Naive thymus-derived CD4-positive, alpha-beta T cell (primary cell): ENCODE results near the gene CNBP. TPM values are rescaled to one million over a fixed set of nuclear protein-coding genes. Genes with fewer than 3 reads are reported as not detected.
A peak's percentile ranks its signal among the peaks of the same experiment; 100 is the strongest.

ENCODE experiments used
- ATAC-seq: fragments of 150-1000 bp; cut with Tn5 transposase; 2 replicates; pipeline ENCODE4 v1.10.0; 2021; ENCODE audit warnings: mild to moderate bottlenecking, moderate library complexity
- CTCF ChIA-PET: fragments of 350-600 bp; sonication (Branson Sonifier 250); formaldehyde crosslinking; loops from one replicate; lab custom pipeline; 2021; ENCODE audit warnings: antibody characterized with exemption; lab: Charles Lee
- POLR2A ChIA-PET: fragments of 350-600 bp; sonication (Branson Sonifier 250); formaldehyde crosslinking; loops from one replicate; lab custom pipeline; 2021; ENCODE audit warnings: antibody characterized with exemption, inconsistent platforms; lab: Charles Lee
- DNase-seq, 9 donors: peaks; one replicate each; pipeline versions ENCODE4 v3.0.0 to v3.0.0-alpha.2; 2020 to 2022; ENCODE audit warnings: mixed read lengths in 1 of 9
- H3K27ac ChIP-seq: one replicate; pipeline ENCODE4 v1.7.0; 2013; ENCODE audit warnings: mild to moderate bottlenecking, low read depth, low read length, moderate library complexity
- H3K27me3 ChIP-seq, 2 donors: one replicate each; pipeline ENCODE4 v1.7.0; 2013; ENCODE audit warnings: low read length in 2 of 2, mild to moderate bottlenecking in 2 of 2, moderate library complexity in 2 of 2; ENCODE audit not compliant: control insufficient read depth in 2 of 2, insufficient read depth in 2 of 2
- H3K36me3 ChIP-seq, 3 experiments: 1 replicate in 2 of 3; 2 replicates in 1 of 3; pipeline ENCODE4 v1.7.0; 2013; ENCODE audit warnings: low read length in 3 of 3, mild to moderate bottlenecking in 3 of 3, moderate library complexity in 1 of 3; ENCODE audit not compliant: insufficient read depth in 3 of 3, control insufficient read depth in 2 of 3
- H3K4me1 ChIP-seq, 2 donors: one replicate each; pipeline ENCODE4 v1.7.0; 2013; ENCODE audit warnings: low read length in 2 of 2, mild to moderate bottlenecking in 2 of 2, moderate library complexity in 1 of 2; ENCODE audit not compliant: control insufficient read depth in 2 of 2, insufficient read depth in 2 of 2
- H3K4me3 ChIP-seq: 2 replicates; pipeline ENCODE4 v1.7.0; 2013; ENCODE audit warnings: mild to moderate bottlenecking, low read length
- H3K9me3 ChIP-seq, 3 experiments: 1 replicate in 2 of 3; 2 replicates in 1 of 3; pipeline ENCODE4 v1.7.0; 2013; ENCODE audit warnings: low read length in 3 of 3; ENCODE audit not compliant: control insufficient read depth in 2 of 3
- H3K27ac Mint-ChIP-seq, 9 donors: one replicate each; pipeline ENCODE4 v1.8.0; 2020 to 2022; ENCODE audit warnings: mixed read lengths in 9 of 9, mild to moderate bottlenecking in 8 of 9, moderate library complexity in 5 of 9, inconsistent platforms in 2 of 9
- H3K27me3 Mint-ChIP-seq, 5 donors: one replicate each; pipeline ENCODE4 v1.8.0; 2021 to 2022; ENCODE audit warnings: mixed read lengths in 5 of 5, mild to moderate bottlenecking in 1 of 5
- H3K36me3 Mint-ChIP-seq, 5 donors: one replicate each; pipeline ENCODE4 v1.8.0; 2020 to 2022; ENCODE audit warnings: mixed read lengths in 5 of 5, mild to moderate bottlenecking in 3 of 5, inconsistent platforms in 1 of 5
- H3K4me1 Mint-ChIP-seq, 7 donors: one replicate each; pipeline ENCODE4 v1.8.0; 2020 to 2022; ENCODE audit warnings: mixed read lengths in 7 of 7, mild to moderate bottlenecking in 3 of 7, inconsistent platforms in 1 of 7
- H3K4me3 Mint-ChIP-seq, 10 donors: one replicate each; pipeline ENCODE4 v1.8.0; 2020 to 2022; ENCODE audit warnings: mild to moderate bottlenecking in 10 of 10, mixed read lengths in 10 of 10, moderate library complexity in 6 of 10, inconsistent platforms in 2 of 10
- H3K9me3 Mint-ChIP-seq, 11 donors: one replicate each; pipeline ENCODE4 v1.8.0; 2020 to 2022; ENCODE audit warnings: mixed read lengths in 11 of 11, mild to moderate bottlenecking in 4 of 11, inconsistent platforms in 1 of 11, moderate library complexity in 1 of 11
- intact Hi-C, 2 donors: fragments of 100-400 bp; cut with micrococcal nuclease; formaldehyde crosslinking; loops; one replicate each; pipeline ENCODE4 v1.15.1; 2023
- polyA plus RNA-seq, 2 donors: library from polyadenylated mRNA; unstranded; fragments of 300-500 nt; fragmentation: Illumina TruSeq; gene quantifications; one replicate each; pipeline ENCODE4 v1.2.3, GENCODE V29; 2021
- total RNA-seq, 6 experiments: library from RNA in 5 of 6; stranded (reverse) in 5 of 6; gene quantifications; 1 replicate in 5 of 6; 2 replicates in 1 of 6; pipeline ENCODE4 v1.2.3 and lab custom pipeline; 2021 to 2026

Gene CNBP
- total and polyA plus RNA-seq, 7 experiments from 2014 or later: 259 to 1,159 (median 358) TPM

GRCh38 chr3:129120254-129121004 lies 63.3 kb downstream of the CNBP start:
- H3K9me3 ChIP-seq: no peaks in the 10 kb centered on the region
- Mint-ChIP-seq H3K27me3 (no peaks in the 10 kb centered on the region), H3K4me3 (peak overlapping the region; percentile 86 to 99 (median 98)), H3K36me3 (peaks cover 6 to 39% (median 37%) of the 10 kb centered on the region in 5 donors), H3K4me1 (peaks cover 26 to 58% (median 42%) of the 10 kb centered on the region in 7 donors), H3K27ac (peak overlapping the region; percentile 91 to 100 (median 97)), H3K9me3 (no peaks in the 10 kb centered on the region)
- peaks cover 32 to 33% of the 10 kb centered on the region in 2 donors for H3K4me1 ChIP-seq
- ChIA-PET POLR2A (interaction anchor here (0.6 to 8.9 kb wide), 32 partner anchors 11 to 439 kb away, joined by 3 to 111 read pairs (median 6); partner anchors contain the start of genes CFAP92, CNBP and COPG1), CTCF (interaction anchor here (0.6 to 3.9 kb wide), 14 partner anchors 10 to 196 kb away, joined by 3 to 47 read pairs (median 4); no protein-coding TSS in a partner anchor)
- H3K36me3 ChIP-seq: peaks cover 0 to 22% (median 6%) of the 10 kb centered on the region in 3 experiments
- H3K27ac ChIP-seq: peak overlapping the region; percentile 83
- intact Hi-C loops: loop anchor here (1.0 to 10.0 kb wide), 23 partner anchors 8 to 504 kb away; partner anchors contain the start of genes ACAD9 (in 2 of the 2), HMCES (in 2 of the 2), IFT122 (in 2 of the 2) and ISY1 (in 2 of the 2)
- H3K27me3 ChIP-seq: no peaks in the 10 kb centered on the region
- DNase-seq (peak; percentile 63 to 96 (median 93)), ATAC-seq (peak; percentile 72)
- H3K4me3 ChIP-seq: peak overlapping the region; percentile 95

GRCh38 chr3:129119365-129120100 lies 64.2 kb downstream of the CNBP start:
- CTCF ChIA-PET: interaction anchor here (0.8 to 3.9 kb wide), 15 partner anchors 11 to 197 kb away, joined by 3 to 47 read pairs (median 3); no protein-coding TSS in a partner anchor
- peaks cover 26 to 64% (median 48%) of the 10 kb centered on the region in 7 donors for H3K4me1 Mint-ChIP-seq
- H3K9me3 Mint-ChIP-seq: no peaks in the 10 kb centered on the region
- H3K4me3 Mint-ChIP-seq: peak overlapping the region; percentile 86 to 99 (median 98)
- no peaks in the 10 kb centered on the region for H3K9me3 ChIP-seq
- H3K27ac Mint-ChIP-seq: peak overlapping the region; percentile 91 to 100 (median 97)
- intact Hi-C loops: loop anchor here (1.0 to 10.0 kb wide), 25 partner anchors 7 to 503 kb away; partner anchors contain the start of genes ACAD9 (in 2 of the 2), CNBP (in 2 of the 2), COPG1 (in 2 of the 2) and HMCES (in 2 of the 2)
- H3K36me3 Mint-ChIP-seq: peaks cover 6 to 43% (median 39%) of the 10 kb centered on the region in 5 donors
- no peaks in the 10 kb centered on the region for H3K27me3 Mint-ChIP-seq
- peak overlapping the region; percentile 95 for H3K4me3 ChIP-seq
- peak overlapping the region; percentile 83 for H3K27ac ChIP-seq
- H3K4me1 ChIP-seq: peaks cover 32 to 39% of the 10 kb centered on the region in 2 donors
- DNase-seq (peak in 1 of 9 donors; percentile 35), ATAC-seq (no peak)
- POLR2A ChIA-PET: interaction anchor here (0.7 to 8.9 kb wide), 25 partner anchors 10 to 197 kb away, joined by 3 to 111 read pairs (median 7); partner anchors contain the start of genes CFAP92, CNBP and COPG1
- peaks cover 0 to 27% (median 6%) of the 10 kb centered on the region in 3 experiments for H3K36me3 ChIP-seq
- H3K27me3 ChIP-seq: no peaks in the 10 kb centered on the region

- H3K9me3 Mint-ChIP-seq: no peaks in the 10 kb centered on the region
- peak overlapping the region; percentile 91 to 100 (median 97) for H3K27ac Mint-ChIP-seq
- H3K27me3 ChIP-seq: no peaks in the 10 kb centered on the region
- DNase-seq (peak in 8 of 9 donors; percentile 30 to 94 (median 91)), ATAC-seq (peak; percentile 60)
- H3K4me1 Mint-ChIP-seq: peaks cover 34 to 72% (median 56%) of the 10 kb centered on the region in 7 donors
- intact Hi-C loops: loop anchor here (1.0 to 5.0 kb wide), 6 partner anchors 14 to 131 kb away; partner anchors contain the start of genes CNBP (in 1 of the 2) and COPG1 (in 1 of the 2)
- H3K27ac ChIP-seq: peak overlapping the region; percentile 83
- peaks cover 9 to 47% (median 42%) of the 10 kb centered on the region in 5 donors for H3K36me3 Mint-ChIP-seq
- POLR2A ChIA-PET: interaction anchor here (0.6 to 8.9 kb wide), 26 partner anchors 9 to 331 kb away, joined by 3 to 111 read pairs (median 4); partner anchors contain the start of genes CFAP92, CNBP, COPG1 and GP9
- peak overlapping the region; percentile 95 for H3K4me3 ChIP-seq
- H3K27me3 Mint-ChIP-seq: no peaks in the 10 kb centered on the region
- H3K36me3 ChIP-seq: peaks cover 0 to 32% (median 6%) of the 10 kb centered on the region in 3 experiments
- peak overlapping the region; percentile 86 to 99 (median 98) for H3K4me3 Mint-ChIP-seq
- peaks cover 32 to 47% of the 10 kb centered on the region in 2 donors for H3K4me1 ChIP-seq
- H3K9me3 ChIP-seq: no peaks in the 10 kb centered on the region
- CTCF ChIA-PET: interaction anchor here (0.6 to 3.9 kb wide), 12 partner anchors 13 to 149 kb away, joined by 3 to 47 read pairs (median 3); no protein-coding TSS in a partner anchor
Measured at GRCh38 chr3:129118745-129119144, 65.0 kb downstream of the CNBP start.

Other genes starting within 250 kb of the CNBP start
- gene CFAP92, start 189.8 kb downstream of the CNBP start, total RNA-seq: 1 to 10 TPM in 2 of 5 experiments, under 1 TPM in 3; 0.10 to 1.4 (median 0.46) TPM
- under 1 TPM; 0.20 to 0.89 TPM for gene CFAP92, start 189.8 kb downstream of the CNBP start, polyA plus RNA-seq
- under 1 TPM in 4 of 5 experiments, not detected in 1; 0.07 to 0.24 (median 0.18) TPM for gene EFCC1, start 182.6 kb downstream of the CNBP start, total RNA-seq
- gene EFCC1, start 182.6 kb downstream of the CNBP start, polyA plus RNA-seq: under 1 TPM; 0.24 to 0.27 TPM
- gene GP9, start 123.1 kb downstream of the CNBP start, total RNA-seq: 1 to 10 TPM in 1 of 5 experiments, not detected in 4; 2.5 TPM
- not detected for gene GP9, start 123.1 kb downstream of the CNBP start, polyA plus RNA-seq
- 100 to 1,000 TPM in 2 of 5 experiments, 10 to 100 TPM in 3; 58.6 to 122 (median 72.8) TPM for gene RAB43, start 62.1 kb downstream of the CNBP start, total RNA-seq
- 10 to 100 TPM; 27.2 to 56.0 TPM for gene RAB43, start 62.1 kb downstream of the CNBP start, polyA plus RNA-seq
- 10 to 100 TPM; 27.6 to 65.1 (median 37.4) TPM for gene ISY1, start 22.8 kb downstream of the CNBP start, total RNA-seq
- 100 to 1,000 TPM; 115 to 130 TPM for gene ISY1, start 22.8 kb downstream of the CNBP start, polyA plus RNA-seq
- gene COPG1, start 65.7 kb upstream of the CNBP start, total RNA-seq: 100 to 1,000 TPM in 3 of 5 experiments, 10 to 100 TPM in 2; 83.3 to 177 (median 103) TPM
- gene COPG1, start 65.7 kb upstream of the CNBP start, polyA plus RNA-seq: 10 to 100 TPM; 57.4 to 99.8 TPM
- 10 to 100 TPM; 45.7 to 56.4 (median 52.5) TPM for gene HMCES, start 95.0 kb upstream of the CNBP start, total RNA-seq
- 100 to 1,000 TPM in 1 of 2 donors, 10 to 100 TPM in 1; 85.3 to 135 TPM for gene HMCES, start 95.0 kb upstream of the CNBP start, polyA plus RNA-seq
- gene EFCAB12, start 244.7 kb upstream of the CNBP start, total RNA-seq: 1 to 10 TPM; 1.5 to 2.7 (median 2.3) TPM
- under 1 TPM in 1 of 2 donors, not detected in 1; 0.31 TPM for gene EFCAB12, start 244.7 kb upstream of the CNBP start, polyA plus RNA-seq